Colonic mucosa (tissue), 4 donors: ENCODE data around the gene KIF13A. TPM values are rescaled to one million over a fixed set of nuclear protein-coding genes. Genes with fewer than 3 reads are reported as not detected.

ENCODE experiments used
- DNase-seq: peaks from one replicate; pipeline ENCODE4 v3.0.0-alpha.2; 2020
- H3K27ac ChIP-seq: fragments of 200-600 bp; one replicate; pipeline ENCODE4 v1.8.0; 2021
- H3K27me3 ChIP-seq: fragments of 200-600 bp; one replicate; pipeline ENCODE4 v1.8.0; 2021
- H3K36me3 ChIP-seq: fragments of 200-600 bp; one replicate; pipeline ENCODE4 v1.8.0; 2021
- H3K4me1 ChIP-seq: fragments of 200-600 bp; one replicate; pipeline ENCODE4 v1.8.0; 2021; ENCODE audit warnings: mild to moderate bottlenecking
- H3K4me3 ChIP-seq: fragments of 200-600 bp; one replicate; pipeline ENCODE4 v1.8.0; 2021
- H3K9ac ChIP-seq, 2 donors: one replicate each; pipeline ENCODE4 v1.7.0; 2013; ENCODE audit warnings: control low read depth in 2 of 2, low read depth in 2 of 2, low read length in 2 of 2
- H3K9me3 ChIP-seq: fragments of 200-600 bp; one replicate; pipeline ENCODE4 v1.8.0; 2021
- intact Hi-C: fragments of 100-400 bp; cut with DNase I; formaldehyde crosslinking; loops from one replicate; pipeline ENCODE4 v1.14.1; 2022
- total RNA-seq, 2 donors: library from RNA; stranded (reverse); fragmentation: NEBNext Ultra II Directional in 1 of 2; extraction: Animal tissue kit (Norgen Biotek cat#: 25700) in 1 of 2; gene quantifications; one replicate each; pipeline ENCODE4 v1.2.1, GENCODE V29; 2021
- TF ChIP-seq, protein P1 (sequence below): fragments of 200-600 bp; IDR thresholded peaks from one replicate; pipeline ENCODE4 v1.8.0; 2022; ENCODE audit warnings: antibody characterized with exemption, mild to moderate bottlenecking
- donor health status: healthy.
- donor health status: DM: no; HTN: no; CAD: no.
- donor health status: DM: no; HTN: no; CAD: no.

KIF13A gene
- total RNA-seq, 2 donors from 2014 or later: 43.7 to 54.0 TPM

DNA sequence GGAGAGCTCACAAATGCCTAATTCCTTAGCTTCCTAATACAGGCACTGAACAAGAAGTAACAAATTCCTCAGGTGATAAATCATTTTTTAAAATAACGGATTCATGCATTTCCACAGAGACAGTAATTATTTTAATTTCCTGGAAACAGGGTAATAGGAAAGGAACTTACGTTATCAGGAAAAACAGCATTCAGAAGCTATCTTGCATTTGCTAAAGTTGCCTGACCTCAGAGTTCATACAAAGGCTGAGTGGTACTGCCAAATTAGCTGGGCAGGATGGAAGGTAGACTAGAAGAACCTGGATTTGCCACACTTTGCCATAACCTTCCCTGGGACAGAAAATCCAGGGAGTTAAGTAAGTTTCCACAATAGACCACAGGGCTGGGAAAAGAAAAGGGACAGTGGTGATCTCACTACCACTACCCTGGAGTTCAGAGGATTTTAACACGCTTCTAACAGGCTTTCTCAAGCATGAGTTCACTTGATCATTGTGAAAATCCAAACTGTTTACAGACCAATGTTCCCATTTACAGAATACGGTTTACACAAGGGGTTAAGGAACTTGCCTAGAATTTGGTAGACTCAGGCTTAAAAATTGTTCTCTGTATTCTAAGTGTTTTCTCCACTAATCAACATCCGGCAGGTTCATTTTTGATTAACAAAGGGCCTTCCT is 57.0 kb downstream of the KIF13A start:
- DNase-seq: no peak
- Histone ChIP-seq H3K9me3 (no peaks in the 10 kb centered on the region), H3K4me3 (no peak overlapping the region), H3K27ac (no peak overlapping the region), H3K27me3 (no peaks in the 10 kb centered on the region), H3K9ac (no peak overlapping the region), H3K36me3 (no peaks in the 10 kb centered on the region), H3K4me1 (no peaks in the 10 kb centered on the region)
- TF ChIP-seq, protein P1, sequence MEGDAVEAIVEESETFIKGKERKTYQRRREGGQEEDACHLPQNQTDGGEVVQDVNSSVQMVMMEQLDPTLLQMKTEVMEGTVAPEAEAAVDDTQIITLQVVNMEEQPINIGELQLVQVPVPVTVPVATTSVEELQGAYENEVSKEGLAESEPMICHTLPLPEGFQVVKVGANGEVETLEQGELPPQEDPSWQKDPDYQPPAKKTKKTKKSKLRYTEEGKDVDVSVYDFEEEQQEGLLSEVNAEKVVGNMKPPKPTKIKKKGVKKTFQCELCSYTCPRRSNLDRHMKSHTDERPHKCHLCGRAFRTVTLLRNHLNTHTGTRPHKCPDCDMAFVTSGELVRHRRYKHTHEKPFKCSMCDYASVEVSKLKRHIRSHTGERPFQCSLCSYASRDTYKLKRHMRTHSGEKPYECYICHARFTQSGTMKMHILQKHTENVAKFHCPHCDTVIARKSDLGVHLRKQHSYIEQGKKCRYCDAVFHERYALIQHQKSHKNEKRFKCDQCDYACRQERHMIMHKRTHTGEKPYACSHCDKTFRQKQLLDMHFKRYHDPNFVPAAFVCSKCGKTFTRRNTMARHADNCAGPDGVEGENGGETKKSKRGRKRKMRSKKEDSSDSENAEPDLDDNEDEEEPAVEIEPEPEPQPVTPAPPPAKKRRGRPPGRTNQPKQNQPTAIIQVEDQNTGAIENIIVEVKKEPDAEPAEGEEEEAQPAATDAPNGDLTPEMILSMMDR: no peak
- intact Hi-C loops: loop anchor here (5.0 kb wide), 1 partner anchor 37 kb away; no protein-coding TSS in a partner anchor

DNA sequence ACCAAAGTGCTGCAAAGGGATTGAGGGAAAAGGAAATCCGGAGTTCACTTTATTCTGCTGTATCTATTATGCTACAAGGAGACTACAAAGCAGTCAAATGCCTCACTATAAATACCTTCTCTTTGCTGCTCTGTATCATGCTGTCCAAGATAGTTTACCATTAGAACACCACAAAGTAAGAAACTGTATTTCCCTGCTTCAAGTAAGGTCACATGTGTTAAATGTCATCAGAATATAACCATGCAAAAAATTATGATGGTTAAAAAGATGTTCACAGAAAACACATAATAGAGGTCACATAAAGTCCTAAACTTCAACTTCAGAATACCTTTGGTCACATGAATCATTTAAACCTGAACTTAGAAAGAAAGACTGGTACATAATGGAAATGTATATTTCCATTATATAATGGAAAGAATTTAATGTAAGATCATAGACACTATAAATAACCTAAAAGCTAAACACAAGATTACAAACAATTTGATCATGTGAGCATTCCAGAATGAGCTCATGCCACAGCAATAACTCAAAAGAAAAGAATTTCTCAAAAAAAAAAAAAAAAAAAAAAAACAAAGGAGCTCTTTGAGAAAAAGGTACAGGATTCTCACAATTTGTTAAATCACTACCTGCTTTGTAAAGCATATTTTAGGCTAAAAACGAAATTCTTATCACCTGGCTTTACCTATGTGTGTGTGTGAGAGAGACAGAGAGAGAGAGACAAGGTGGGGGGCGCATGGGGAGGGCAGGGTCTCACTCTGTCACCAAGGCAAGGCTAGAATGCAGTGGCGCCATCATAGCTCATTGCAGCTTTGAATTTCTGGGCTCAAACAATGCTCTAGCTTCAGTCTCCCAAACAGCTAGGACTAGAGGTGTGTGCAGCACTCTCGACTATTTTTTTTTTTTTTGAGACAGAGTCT is 58.7 kb downstream of the KIF13A start:
- no peaks in the 10 kb centered on the region for H3K36me3 ChIP-seq
- no peak overlapping the region for H3K9ac ChIP-seq
- H3K27me3 ChIP-seq: no peaks in the 10 kb centered on the region
- H3K27ac ChIP-seq: no peak overlapping the region
- no peak overlapping the region for H3K4me3 ChIP-seq
- no peak for DNase-seq
- intact Hi-C loops: no loop called here
- no peaks in the 10 kb centered on the region for H3K4me1 ChIP-seq
- TF ChIP-seq, protein P1: no peak
- H3K9me3 ChIP-seq: no peaks in the 10 kb centered on the region

- no peaks in the 10 kb centered on the region for H3K27me3 ChIP-seq
- no peaks in the 10 kb centered on the region for H3K4me1 ChIP-seq
- no peaks in the 10 kb centered on the region for H3K9me3 ChIP-seq
- TF ChIP-seq, protein P1: no peak
- intact Hi-C loops: no loop called here
- no peak overlapping the region for H3K27ac ChIP-seq
- no peak overlapping the region for H3K4me3 ChIP-seq
- no peak for DNase-seq
- H3K9ac ChIP-seq: no peak overlapping the region
- H3K36me3 ChIP-seq: no peaks in the 10 kb centered on the region
Measured at GRCh38 chr6:17927705-17928104, 59.7 kb downstream of the KIF13A start.

- Histone ChIP-seq H3K9me3 (no peaks in the 10 kb centered on the region), H3K4me3 (no peak overlapping the region), H3K4me1 (no peaks in the 10 kb centered on the region), H3K36me3 (no peaks in the 10 kb centered on the region), H3K27me3 (no peaks in the 10 kb centered on the region), H3K27ac (no peak overlapping the region), H3K9ac (no peak overlapping the region)
- TF ChIP-seq, protein P1: no peak
- intact Hi-C loops: no loop called here
- DNase-seq: no peak
Measured at GRCh38 chr6:17923401-17923863, 64.0 kb downstream of the KIF13A start.

DNA sequence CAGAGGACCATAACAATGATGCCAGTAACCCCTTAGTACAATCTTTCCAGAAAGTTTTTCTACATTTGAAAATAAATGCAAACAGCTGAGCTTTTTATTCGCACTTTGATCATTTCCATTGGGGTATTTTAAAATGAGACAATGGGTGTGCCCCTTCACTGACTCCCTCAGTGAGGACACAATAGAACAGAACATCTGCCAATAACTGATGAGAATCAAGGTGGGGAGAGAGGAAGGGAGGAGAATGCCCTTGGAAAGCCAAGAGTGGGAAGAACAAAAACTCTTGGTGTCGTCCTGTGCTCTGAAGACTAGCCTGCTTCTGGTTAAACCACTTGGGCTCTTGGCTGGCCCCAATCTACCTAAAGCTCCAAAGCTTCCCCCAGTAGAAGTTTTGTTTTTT is 66.0 kb downstream of the KIF13A start:
- no peak for DNase-seq
- Histone ChIP-seq H3K9me3 (no peaks in the 10 kb centered on the region), H3K36me3 (no peaks in the 10 kb centered on the region), H3K9ac (no peak overlapping the region), H3K27me3 (no peaks in the 10 kb centered on the region), H3K27ac (no peak overlapping the region), H3K4me3 (no peak overlapping the region), H3K4me1 (no peaks in the 10 kb centered on the region)
- intact Hi-C loops: no loop called here
- TF ChIP-seq, protein P1: no peak
